Type B pancreatic cell (in vitro differentiated cells): ENCODE measurements around the gene TCEA2. TPM values are rescaled to one million over a fixed set of nuclear protein-coding genes. Genes with fewer than 3 reads are reported as not detected.

Source experiments
- DNase-seq: peaks from one replicate; pipeline ENCODE4 v3.0.0; 2021; ENCODE audit warnings: mixed read lengths; ENCODE audit not compliant: unreplicated experiment; ENCODE audit errors: extremely low spot score
- H3K27ac Mint-ChIP-seq: 2 replicates; pipeline ENCODE4 v1.8.0; 2021; ENCODE audit warnings: mild to moderate bottlenecking, mixed read lengths
- H3K27me3 Mint-ChIP-seq: 2 replicates; pipeline ENCODE4 v1.8.0; 2021; ENCODE audit warnings: mixed read lengths
- H3K36me3 Mint-ChIP-seq: 2 replicates; pipeline ENCODE4 v1.8.0; 2021; ENCODE audit warnings: mixed read lengths
- H3K4me1 Mint-ChIP-seq: one replicate; pipeline ENCODE4 v1.8.0; 2021; ENCODE audit warnings: mixed read lengths; ENCODE audit not compliant: unreplicated experiment
- H3K4me3 Mint-ChIP-seq: 2 replicates; pipeline ENCODE4 v1.8.0; 2021; ENCODE audit warnings: mild to moderate bottlenecking, mixed read lengths
- H3K9me3 Mint-ChIP-seq: 2 replicates; pipeline ENCODE4 v1.8.0; 2021; ENCODE audit warnings: mixed read lengths
- CTCF ChIP-seq: fragments of 200-600 bp; sonication (generic); conservative IDR thresholded peaks from 2 replicates; pipeline ENCODE4 v1.5.0; 2021; ENCODE audit warnings: antibody characterized with exemption, mild to moderate bottlenecking
- total RNA-seq: library from RNA; stranded (reverse); gene quantifications from 2 replicates; pipeline ENCODE4 v1.2.1, GENCODE V29; 2021; ENCODE audit warnings: low replicate concordance

TCEA2 gene
- total RNA-seq, 1 donor from 2014 or later: 73.3 TPM

DNA sequence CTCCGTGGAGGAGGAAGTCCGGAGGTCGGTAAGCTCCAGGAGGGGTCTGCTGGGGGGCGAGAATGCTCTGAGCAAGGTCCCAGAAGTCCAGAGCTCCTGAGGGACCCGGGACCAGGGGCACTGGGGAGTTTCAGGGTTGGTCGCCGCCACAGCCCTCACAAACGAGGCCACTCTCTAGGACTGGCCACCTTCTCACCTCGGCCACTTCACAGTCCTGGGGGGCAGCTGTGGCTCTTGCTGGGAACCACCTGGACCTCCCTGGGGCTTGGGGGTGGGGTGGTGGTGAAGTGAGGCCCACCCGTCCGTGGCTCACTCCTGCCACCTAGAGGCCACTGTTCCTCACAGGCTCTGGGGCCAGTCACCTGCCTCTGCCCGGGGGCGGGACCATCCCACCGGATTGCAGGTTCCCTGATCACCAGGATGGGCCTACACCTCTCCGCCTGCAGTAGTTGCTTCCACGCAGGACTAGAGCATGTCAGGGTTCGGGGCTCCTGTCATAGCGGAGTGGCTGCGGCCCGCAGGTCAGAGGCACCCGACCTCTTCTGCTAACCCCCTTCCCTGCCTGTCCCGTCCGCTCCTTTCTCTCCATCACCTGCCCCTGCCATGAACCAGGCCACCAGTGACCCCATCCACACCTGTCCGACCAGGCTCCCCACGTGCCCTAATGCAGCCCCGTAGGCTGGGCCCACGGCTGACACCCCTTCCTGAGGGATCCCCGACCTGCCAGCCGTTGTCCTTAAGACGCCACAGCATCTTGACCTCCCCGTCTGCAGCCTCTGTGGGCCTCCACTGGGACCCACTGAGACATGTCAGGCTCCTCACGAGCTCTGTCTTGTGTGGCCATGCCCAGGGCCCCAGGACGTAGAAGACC is 5.1 kb upstream of the TCEA2 start:
- no peaks in the 10 kb centered on the region for H3K36me3 Mint-ChIP-seq
- peaks cover 9% of the 10 kb centered on the region for H3K27me3 Mint-ChIP-seq
- peak; percentile 88 for TF ChIP-seq CTCF
- no peaks in the 10 kb centered on the region for H3K9me3 Mint-ChIP-seq
- H3K4me1 Mint-ChIP-seq: peaks cover 23% of the 10 kb centered on the region
- no peak overlapping the region for H3K4me3 Mint-ChIP-seq
- peak overlapping the region; percentile 34 for H3K27ac Mint-ChIP-seq
- DNase-seq: peak; percentile 88

GRCh38 chr20:64058536-64058935 is 4.5 kb upstream of the TCEA2 start:
- H3K4me3 Mint-ChIP-seq: no peak overlapping the region
- DNase-seq: no peak
- peaks cover 18% of the 10 kb centered on the region for H3K4me1 Mint-ChIP-seq
- no peaks in the 10 kb centered on the region for H3K36me3 Mint-ChIP-seq
- peak overlapping the region; percentile 34 for H3K27ac Mint-ChIP-seq
- H3K27me3 Mint-ChIP-seq: peaks cover 4% of the 10 kb centered on the region
- no peaks in the 10 kb centered on the region for H3K9me3 Mint-ChIP-seq
- TF ChIP-seq CTCF: no peak

- H3K4me3 Mint-ChIP-seq: peak overlapping the region; percentile 81
These were observed 762 bp upstream of the TCEA2 start for GRCh38 chr20:64062276-64062595.

GRCh38 chr20:64063389-64064144 is 569 bp downstream of the TCEA2 start:
- H3K27me3 Mint-ChIP-seq: peaks cover 3% of the 10 kb centered on the region
- peak overlapping the region; percentile 75 for H3K27ac Mint-ChIP-seq
- no peaks in the 10 kb centered on the region for H3K36me3 Mint-ChIP-seq
- no peaks in the 10 kb centered on the region for H3K9me3 Mint-ChIP-seq
- DNase-seq: no peak
- TF ChIP-seq CTCF: no peak
- peak overlapping the region; percentile 95 for H3K4me3 Mint-ChIP-seq
- peaks cover 21% of the 10 kb centered on the region for H3K4me1 Mint-ChIP-seq

More at GRCh38 chr20:64062276-64062595, 762 bp upstream of the TCEA2 start:
- Mint-ChIP-seq H3K4me1 (peaks cover 21% of the 10 kb centered on the region), H3K27ac (no peak overlapping the region), H3K9me3 (no peaks in the 10 kb centered on the region), H3K36me3 (no peaks in the 10 kb centered on the region), H3K27me3 (peaks cover 3% of the 10 kb centered on the region)
- no peak for TF ChIP-seq CTCF
- DNase-seq: no peak

DNA sequence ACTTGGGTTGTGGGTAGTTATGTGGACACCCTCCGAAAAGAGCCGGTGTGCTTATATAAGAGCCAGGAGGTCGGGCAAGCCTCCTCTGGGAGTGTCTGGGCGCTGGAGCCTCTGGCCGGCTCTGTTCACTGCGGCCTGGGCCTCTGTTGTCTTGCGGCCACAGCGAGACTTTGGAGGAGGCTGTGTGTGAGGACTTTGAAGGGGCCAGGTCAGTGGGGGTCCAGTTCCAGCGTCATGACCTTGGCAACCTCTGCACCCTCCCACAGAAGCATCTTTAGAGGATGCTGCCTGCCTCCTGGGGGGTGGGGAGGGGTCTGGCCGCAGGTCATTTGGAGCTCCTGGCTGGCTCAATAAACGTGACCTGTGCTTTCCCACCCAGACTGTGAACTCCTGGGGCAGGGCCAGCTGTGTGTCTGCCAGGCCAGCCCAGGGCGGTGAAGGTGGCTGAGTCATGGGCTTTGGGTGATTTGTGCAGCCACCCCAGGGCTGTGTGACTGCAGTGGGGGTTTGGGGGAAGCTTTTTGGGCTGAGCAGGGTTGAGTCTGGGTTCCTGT is 1.2 kb downstream of the TCEA2 start:
- Mint-ChIP-seq H3K4me3 (peak overlapping the region; percentile 95), H3K27me3 (peaks cover 3% of the 10 kb centered on the region), H3K9me3 (no peaks in the 10 kb centered on the region), H3K27ac (peak overlapping the region; percentile 75), H3K4me1 (peaks cover 19% of the 10 kb centered on the region), H3K36me3 (no peaks in the 10 kb centered on the region)
- DNase-seq: no peak
- no peak for TF ChIP-seq CTCF
